ENCODE results near the gene PHYKPL. TPM values are rescaled to one million over a fixed set of nuclear protein-coding genes. Genes with fewer than 3 reads are reported as not detected.

PHYKPL gene
- total RNA-seq (2022; extraction: Qiagen RNA extraction) = 5.7 to 9.4 TPM (median 8.2 TPM) in 5 replicates

DNA sequence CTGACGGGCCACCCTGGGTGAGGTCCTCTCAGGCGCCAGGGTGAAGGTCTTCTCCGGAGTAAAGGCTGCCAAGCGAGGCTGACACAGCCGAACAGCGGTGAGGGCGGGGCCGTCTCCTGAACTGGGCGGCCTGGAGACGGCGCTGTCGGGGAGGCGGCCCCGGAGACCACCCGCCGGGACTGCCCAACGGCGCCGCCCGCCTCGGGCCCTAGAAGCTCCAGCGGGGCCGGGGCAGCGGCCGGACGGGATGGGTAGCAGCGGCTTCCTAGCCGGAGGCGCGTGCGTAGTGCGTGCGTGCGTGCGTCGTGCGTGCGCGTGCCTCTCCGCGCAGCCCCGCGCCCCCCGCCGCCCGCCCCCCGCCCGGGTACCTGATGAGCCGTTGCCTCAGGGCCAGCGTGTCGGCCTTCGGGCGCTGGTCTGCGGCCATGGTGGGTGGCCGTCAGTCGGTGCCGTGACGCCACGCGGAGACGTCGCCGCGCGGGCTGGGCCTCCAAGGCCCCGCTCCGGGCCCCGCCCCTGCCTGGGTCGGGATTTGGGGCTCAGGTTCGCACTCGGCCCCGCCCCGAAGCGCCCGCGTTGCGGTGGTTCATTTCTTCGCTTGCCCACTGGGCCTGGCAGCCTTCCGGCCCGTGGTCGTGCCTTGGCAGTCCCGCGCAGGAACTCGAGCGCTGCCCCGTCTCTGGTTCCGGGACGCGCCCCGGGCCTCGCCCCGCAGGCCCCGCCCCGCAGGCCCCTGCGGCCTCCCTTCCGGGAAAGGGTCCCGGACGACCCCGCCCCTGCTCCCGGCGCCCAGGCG, at the start of gene PHYKPL:
Gene PHYKPL (minus strand): TSS at position 679 of the 796 bp plus-strand sequence. CDS start 252 bp downstream, at position 427.

DNA sequence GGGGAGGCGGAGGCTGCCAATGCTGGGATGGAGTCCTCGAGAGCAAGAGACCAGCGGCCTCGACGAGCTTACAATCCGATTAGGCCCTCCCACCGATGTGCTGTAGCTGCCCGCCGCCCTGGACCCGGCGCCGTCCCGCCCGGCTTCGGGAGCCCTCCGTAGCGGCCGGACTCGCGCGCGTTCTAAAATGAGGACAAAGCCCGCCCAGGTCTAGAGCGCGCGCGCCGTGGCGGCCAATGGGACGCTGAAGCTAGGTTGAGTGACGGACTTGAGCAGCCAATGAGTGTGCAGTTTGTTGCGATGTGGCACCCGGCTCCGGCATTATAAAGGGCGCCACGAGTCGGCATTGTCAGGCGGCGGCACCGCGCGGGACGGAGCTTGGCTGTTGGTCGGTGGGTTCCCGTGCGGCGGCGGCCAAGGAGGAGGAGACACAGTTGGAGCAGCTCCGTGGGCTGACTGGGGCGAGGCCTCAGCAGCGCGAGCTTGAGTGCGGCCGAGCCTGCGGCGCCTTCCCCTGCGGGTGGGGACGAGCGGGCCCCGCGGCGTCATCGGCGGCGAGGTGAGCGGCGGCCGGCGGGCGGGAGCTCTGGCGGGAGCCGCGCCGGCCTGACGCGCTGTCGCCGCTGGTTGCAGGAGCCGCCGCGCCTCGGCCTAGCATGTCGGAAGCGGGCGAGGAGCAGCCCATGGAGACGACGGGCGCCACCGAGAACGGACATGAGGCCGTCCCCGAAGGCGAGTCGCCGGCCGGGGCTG, 28.2 kb downstream of the PHYKPL start, which contains the start of gene HNRNPAB:
Gene HNRNPAB (plus strand): TSS at position 352 of the 753 bp plus-strand sequence. CDS start 305 bp downstream, at position 657.

DNA sequence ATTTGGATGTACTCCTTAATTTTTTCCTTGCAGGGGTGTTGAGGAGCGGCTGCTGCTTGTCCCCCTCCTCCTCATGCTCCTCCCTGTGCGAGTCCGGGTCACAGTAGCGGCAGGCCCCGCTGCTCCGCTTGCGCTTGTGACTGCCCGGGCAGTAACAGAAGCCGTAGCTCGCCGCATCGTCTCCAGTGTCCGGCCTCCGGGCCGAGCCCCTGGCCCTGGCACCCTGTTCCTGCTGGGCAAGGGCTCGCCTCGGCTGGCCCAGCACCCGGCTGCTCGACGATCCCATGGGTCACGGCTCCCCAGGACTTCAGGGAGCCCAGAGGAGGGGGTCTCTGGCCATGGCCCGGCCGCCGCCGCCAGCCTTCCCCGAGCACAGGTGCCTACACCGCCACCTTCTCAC, 45.6 kb downstream of the PHYKPL start, which contains the start of gene GMCL2:
Gene GMCL2 (minus strand): TSS at position 358 of the 400 bp plus-strand sequence. CDS start 72 bp downstream, at position 286.

Other genes with a start within 250 kb of the PHYKPL start
- 0.07 to 0.19 TPM (median 0.15 TPM) in 5 replicates for gene PROP1, start 236.6 kb downstream of the PHYKPL start, total RNA-seq (2022; extraction: Qiagen RNA extraction)
- 0.74 to 0.95 TPM (median 0.87 TPM) in 5 replicates for gene N4BP3, start 119.3 kb downstream of the PHYKPL start, total RNA-seq (2022; extraction: Qiagen RNA extraction)
- gene RMND5B, start 101.8 kb downstream of the PHYKPL start, total RNA-seq (2022; extraction: Qiagen RNA extraction) = 20.6 to 29.3 TPM (median 27.9 TPM) in 5 replicates
- gene NHP2, start 78.9 kb downstream of the PHYKPL start, total RNA-seq (2022; extraction: Qiagen RNA extraction) = 379 to 479 TPM (median 405 TPM) in 5 replicates
- gene GMCL2, start 45.4 kb downstream of the PHYKPL start, total RNA-seq (2022; extraction: Qiagen RNA extraction) = not detected in 5 replicates
- 298 to 378 TPM (median 307 TPM) in 5 replicates for gene HNRNPAB, start 28.3 kb downstream of the PHYKPL start, total RNA-seq (2022; extraction: Qiagen RNA extraction)

Data from A549 treated with dexamethasone at 1 μM for 4 hours (cell line).